Epithelial cell of proximal tubule (primary cell): ENCODE results near the gene MROH7. TPM values are rescaled to one million over a fixed set of nuclear protein-coding genes. Genes with fewer than 3 reads are reported as not detected.

Experiments
- DNase-seq: peaks from one replicate; pipeline ENCODE4 v3.0.0-alpha.2; 2011; ENCODE audit warnings: low read depth
- H3K4me3 ChIP-seq: 2 replicates; pipeline ENCODE4 v1.5.1; 2011; ENCODE audit warnings: low read depth, mild to moderate bottlenecking, low read length
- CTCF ChIP-seq: conservative IDR thresholded peaks from 2 replicates; pipeline ENCODE4 v1.5.1; 2012; ENCODE audit warnings: low read depth, mild to moderate bottlenecking, low read length
- total RNA-seq: library from RNA; depleted of rRNA; stranded (reverse); fragments of >200 nt; gene quantifications from 2 replicates; pipeline ENCODE4 v1.2.3, GENCODE V29; 2015

Gene MROH7
- total RNA-seq, 1 donor from 2014 or later = not detected

GRCh38 chr1:54610048-54610447 is 31.5 kb upstream of the MROH7 start:
- no peak for DNase-seq
- H3K4me3 ChIP-seq = no peak overlapping the region
- TF ChIP-seq CTCF = no peak

GRCh38 chr1:54610601-54611580 is 30.7 kb upstream of the MROH7 start:
- TF ChIP-seq CTCF = no peak
- no peak overlapping the region for H3K4me3 ChIP-seq
- no peak for DNase-seq

- no peak for DNase-seq
- H3K4me3 ChIP-seq = no peak overlapping the region
- no peak for TF ChIP-seq CTCF
These were observed 30.0 kb upstream of the MROH7 start for GRCh38 chr1:54611621-54612020.

GRCh38 chr1:54614024-54614423 is 27.6 kb upstream of the MROH7 start:
- H3K4me3 ChIP-seq = no peak overlapping the region
- no peak for DNase-seq
- no peak for TF ChIP-seq CTCF

- TF ChIP-seq CTCF = no peak
- H3K4me3 ChIP-seq = no peak overlapping the region
- no peak for DNase-seq
These were observed 27.0 kb upstream of the MROH7 start for GRCh38 chr1:54614563-54614962.

GRCh38 chr1:54615531-54616279 is 25.9 kb upstream of the MROH7 start:
- H3K4me3 ChIP-seq = no peak overlapping the region

More at GRCh38 chr1:54615531-54616279, 25.9 kb upstream of the MROH7 start:
- no peak for TF ChIP-seq CTCF
- no peak for DNase-seq
